Measurements from ENCODE around the gene NLGN1. TPM values are rescaled to one million over a fixed set of nuclear protein-coding genes. Genes with fewer than 3 reads are reported as not detected.

The NLGN1 gene
- total and polyA plus RNA-seq, 2 of the 8 experiments (the other 6 are each of a cell fraction or from before 2014, with no cell fraction given), result 7.8 to 14.8 TPM

DNA sequence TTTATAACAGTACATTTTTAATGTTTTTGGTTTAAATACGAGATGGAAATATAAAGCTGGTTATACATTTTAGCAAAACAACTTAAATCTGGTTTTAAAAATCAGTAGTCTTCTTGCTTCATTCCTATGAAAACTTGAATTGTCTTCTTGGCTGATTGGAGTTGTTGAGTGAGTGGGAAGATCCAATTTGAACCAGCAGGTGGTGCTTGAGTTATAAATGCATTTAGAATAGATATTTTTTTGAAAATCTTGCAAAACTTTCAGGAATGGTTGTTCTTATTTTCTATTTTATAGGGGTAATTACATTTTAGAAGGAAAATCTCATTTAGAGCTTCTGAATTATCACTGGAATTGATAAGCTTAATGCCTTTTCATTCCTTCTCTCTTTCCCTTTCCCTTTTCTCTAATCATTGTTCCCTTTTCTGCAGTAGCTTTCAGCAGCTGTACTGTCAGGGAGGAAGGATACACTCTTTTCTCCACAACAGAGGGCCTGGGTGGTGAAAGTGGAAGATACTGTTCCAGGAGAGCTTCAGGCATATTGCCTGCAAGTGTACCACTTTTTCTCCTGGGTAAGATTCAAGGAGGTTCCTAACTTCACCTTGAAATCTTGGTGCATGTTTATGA, 335.6 kb downstream of the NLGN1 start:
- H2BK12ac ChIP-seq (ENCODE audit: low read depth, low read length), result no peak overlapping the region
- no peak overlapping the region for H3K4me3 ChIP-seq (ENCODE audit: extremely low read depth in 1 of 4, insufficient read depth in 2 of 4, low read depth in 3 of 4, low read length in 4 of 4)
- H3K27me3 ChIP-seq (replicated peaks in 1 of 4; ENCODE audit: control insufficient read depth in 3 of 4, extremely low read depth in 1 of 4, insufficient read depth in 3 of 4, low read length in 3 of 4), result no peaks in the 10 kb centered on the region
- H3K4me2 ChIP-seq (ENCODE audit: insufficient read depth in 1 of 2, low read depth in 2 of 2, low read length in 2 of 2), result no peak overlapping the region
- DNase-seq (ENCODE audit: low read depth in 1 of 2, low spot score in 2 of 2) (no peak), FAIRE-seq (no peak)
- H3K9me3 ChIP-seq (ENCODE audit: insufficient read depth in 2 of 2, low read depth in 1 of 2, low read length in 1 of 2), result no peaks in the 10 kb centered on the region
- no peaks in the 10 kb centered on the region for H3K23me2 ChIP-seq (ENCODE audit: low read depth, low read length)
- H4K20me1 ChIP-seq (replicated peaks in 1 of 2; ENCODE audit: control insufficient read depth in 1 of 2, insufficient read depth in 2 of 2, low read length in 2 of 2), result no peaks in the 10 kb centered on the region
- no peak overlapping the region for H3K4ac ChIP-seq (replicated peaks; ENCODE audit: insufficient read length, low read depth, low read length)
- no peak overlapping the region for H2BK20ac ChIP-seq (ENCODE audit: low read length)
- no peak overlapping the region for H2BK120ac ChIP-seq (replicated peaks; ENCODE audit: low read depth, low read length)
- 78% methylated on average over 1 of the region's 1 CpG; no CpG with 5 or more reads in 1 of the 2 experiments for WGBS, 2 experiments (ENCODE audit: extremely low coverage in 1 of 2, insufficient coverage in 1 of 2, insufficient read length in 1 of 2, insufficient replicate concordance in 2 of 2, low coverage in 1 of 2, low lambda C conversion rate in 2 of 2, missing lambda C conversion rate in 1 of 2)
- no peak overlapping the region for H3K23ac ChIP-seq (ENCODE audit: insufficient read length)
- no peak overlapping the region for H2BK15ac ChIP-seq (ENCODE audit: low read length)
- no peak overlapping the region for H4K5ac ChIP-seq (ENCODE audit: insufficient read length, low read depth, low read length)
- ChIA-PET CTCF (ENCODE audit: partially characterized antibody) (interaction anchor here (0.5 to 2.1 kb wide), 17 partner anchors 9 to 344 kb away, joined by 3 to 5 read pairs (median 3); no protein-coding TSS in a partner anchor), POLR2A (ENCODE audit: partially characterized antibody) (no interaction called here)
- no peak overlapping the region for H2BK5ac ChIP-seq (ENCODE audit: low read depth, low read length)
- no peak overlapping the region for H4K8ac ChIP-seq (ENCODE audit: extremely low read depth, insufficient read depth, low read length)
- H3K79me1 ChIP-seq (ENCODE audit: low read depth, low read length), result no peaks in the 10 kb centered on the region
- TF ChIP-seq JUN (IDR thresholded peaks at IDR 0.05; ENCODE audit: low read depth, low read length) (no peak), RAD21 (IDR thresholded peaks at IDR 0.05 in 1 of 2, conservative IDR thresholded peaks at IDR 0.05 in 1 of 2; ENCODE audit: low read depth in 2 of 2, low read length in 2 of 2) (peak in 1 of 2 experiments; percentile 33; a peak in 3 of 4 replicates), YY1 (IDR thresholded peaks at IDR 0.05; ENCODE audit: low read depth, low read length) (no peak)
- TF ChIP-seq, protein P1, sequence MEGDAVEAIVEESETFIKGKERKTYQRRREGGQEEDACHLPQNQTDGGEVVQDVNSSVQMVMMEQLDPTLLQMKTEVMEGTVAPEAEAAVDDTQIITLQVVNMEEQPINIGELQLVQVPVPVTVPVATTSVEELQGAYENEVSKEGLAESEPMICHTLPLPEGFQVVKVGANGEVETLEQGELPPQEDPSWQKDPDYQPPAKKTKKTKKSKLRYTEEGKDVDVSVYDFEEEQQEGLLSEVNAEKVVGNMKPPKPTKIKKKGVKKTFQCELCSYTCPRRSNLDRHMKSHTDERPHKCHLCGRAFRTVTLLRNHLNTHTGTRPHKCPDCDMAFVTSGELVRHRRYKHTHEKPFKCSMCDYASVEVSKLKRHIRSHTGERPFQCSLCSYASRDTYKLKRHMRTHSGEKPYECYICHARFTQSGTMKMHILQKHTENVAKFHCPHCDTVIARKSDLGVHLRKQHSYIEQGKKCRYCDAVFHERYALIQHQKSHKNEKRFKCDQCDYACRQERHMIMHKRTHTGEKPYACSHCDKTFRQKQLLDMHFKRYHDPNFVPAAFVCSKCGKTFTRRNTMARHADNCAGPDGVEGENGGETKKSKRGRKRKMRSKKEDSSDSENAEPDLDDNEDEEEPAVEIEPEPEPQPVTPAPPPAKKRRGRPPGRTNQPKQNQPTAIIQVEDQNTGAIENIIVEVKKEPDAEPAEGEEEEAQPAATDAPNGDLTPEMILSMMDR (IDR thresholded peaks at IDR 0.05; ENCODE audit: control extremely low read depth in 1 of 3, insufficient read depth in 1 of 3, low read depth in 1 of 3, low read length in 3 of 3), result peak in 1 of 3 experiments; percentile 22; a peak in 1 of 4 replicates
- H3K14ac ChIP-seq (ENCODE audit: insufficient read length), result no peak overlapping the region
- H4K91ac ChIP-seq (replicated peaks; ENCODE audit: insufficient read length, low read length), result no peak overlapping the region
- H3K9ac ChIP-seq (replicated peaks in 1 of 4; ENCODE audit: extremely low read depth in 1 of 4, low read depth in 3 of 4, low read length in 3 of 4), result no peak overlapping the region
- no peak overlapping the region for H2AK5ac ChIP-seq (ENCODE audit: low read depth, low read length)
- H3K56ac ChIP-seq (replicated peaks; ENCODE audit: insufficient read length, low read depth, low read length), result no peak overlapping the region
- no peak overlapping the region for H3K18ac ChIP-seq (ENCODE audit: extremely low read depth, low read length)
- no peaks in the 10 kb centered on the region for H3K4me1 ChIP-seq (replicated peaks in 1 of 4; ENCODE audit: control insufficient read depth in 3 of 4, insufficient read depth in 4 of 4, low read length in 3 of 4)
- H3K79me2 ChIP-seq (ENCODE audit: control insufficient read depth in 1 of 2, insufficient read depth in 2 of 2, low read length in 2 of 2), result no peaks in the 10 kb centered on the region
- H3K36me3 ChIP-seq (ENCODE audit: control insufficient read depth in 2 of 4, insufficient read depth in 4 of 4, low read length in 3 of 4), result no peaks in the 10 kb centered on the region
- no peak overlapping the region for H2AFZ ChIP-seq (ENCODE audit: low read length)
- H3K27ac ChIP-seq (ENCODE audit: low read depth, low read length), result no peak overlapping the region
